HG02763 (cell line): Measurements from ENCODE around the gene TOP3A.

Source experiments
- ATAC-seq: cut with Tn5 transposase; IDR thresholded peaks from one replicate; pipeline ENCODE4 v1.9.1; 2021; ENCODE audit warnings: mild to moderate bottlenecking, moderate library complexity; ENCODE audit not compliant: unreplicated experiment

The TOP3A gene

DNA sequence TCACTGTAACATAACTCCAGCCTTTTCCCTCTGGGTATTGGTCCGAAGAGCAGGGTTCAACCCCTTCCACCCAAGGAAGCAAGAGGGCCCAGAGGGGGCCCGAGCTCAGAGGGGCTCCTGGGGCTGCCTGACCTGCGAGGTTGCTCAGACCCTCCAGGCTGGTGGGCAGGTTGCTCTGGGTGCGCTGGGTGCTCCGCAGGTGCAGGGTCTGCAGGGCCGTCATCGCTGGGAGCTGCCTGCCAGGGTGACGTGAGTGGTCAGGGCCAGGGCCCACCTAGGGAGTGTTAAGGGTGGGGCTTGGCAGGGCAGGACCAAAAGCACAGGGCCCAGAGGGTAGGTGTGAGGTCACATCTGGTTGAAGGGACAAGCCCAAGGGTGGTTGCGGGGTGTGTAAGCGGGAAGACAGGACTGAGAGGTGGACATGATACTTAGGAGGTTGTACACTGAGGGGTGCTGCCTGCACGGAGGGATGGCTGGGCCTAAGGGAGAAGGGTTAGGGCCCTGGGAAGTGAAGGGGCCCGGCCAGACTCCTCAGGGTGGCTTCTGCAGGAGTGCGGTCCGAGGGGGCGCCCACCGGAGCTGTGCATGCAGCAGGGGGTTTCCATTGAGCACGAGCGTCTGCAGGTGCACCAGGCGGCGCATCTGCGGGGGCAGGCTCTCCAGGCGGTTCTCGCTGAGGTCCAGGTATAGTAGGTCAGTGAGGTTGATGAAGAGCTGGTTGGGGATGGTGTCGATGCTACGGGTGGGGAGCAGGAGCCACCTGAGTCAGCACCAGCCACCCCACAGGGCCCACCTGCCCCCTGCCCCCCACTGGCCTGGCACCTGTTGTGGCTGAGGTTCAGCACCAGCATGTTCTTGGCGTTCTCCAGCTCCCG is 60.6 kb downstream of the TOP3A start:
- ATAC-seq, result no peak

DNA sequence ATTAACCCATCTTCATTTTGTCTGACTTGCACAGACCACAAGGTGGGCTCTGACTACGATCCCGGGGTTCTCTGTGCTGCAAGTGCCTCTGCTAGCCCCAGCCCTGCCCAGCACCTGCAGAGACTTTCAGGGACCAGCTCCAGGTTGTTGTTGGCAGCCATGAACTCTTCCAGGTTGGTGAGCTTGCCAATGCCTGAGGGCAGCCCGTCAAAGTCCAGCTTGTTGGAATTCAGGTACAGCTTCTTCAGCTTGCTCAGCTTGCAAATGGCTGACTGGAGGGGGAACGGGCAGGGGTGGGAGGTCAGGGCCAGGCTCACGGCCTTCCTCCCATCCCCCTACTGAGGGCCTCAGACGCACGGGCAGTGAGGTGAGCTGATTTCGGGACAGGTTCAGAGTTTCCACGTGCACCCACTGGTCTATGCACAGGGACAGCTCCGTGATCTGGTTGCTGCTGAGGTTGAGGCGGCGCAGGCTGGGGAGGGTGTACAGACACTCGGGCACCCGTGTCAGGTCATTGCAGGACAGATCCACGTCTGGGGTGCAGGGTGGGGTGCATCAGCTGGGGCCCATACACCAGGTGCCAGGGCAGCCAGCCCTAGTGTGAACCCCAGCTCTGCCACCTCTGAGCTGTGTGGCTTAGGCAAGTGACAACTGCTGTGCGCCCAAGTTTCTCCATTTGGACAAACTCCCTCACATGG is 61.5 kb downstream of the TOP3A start:
- ATAC-seq, result no peak

DNA sequence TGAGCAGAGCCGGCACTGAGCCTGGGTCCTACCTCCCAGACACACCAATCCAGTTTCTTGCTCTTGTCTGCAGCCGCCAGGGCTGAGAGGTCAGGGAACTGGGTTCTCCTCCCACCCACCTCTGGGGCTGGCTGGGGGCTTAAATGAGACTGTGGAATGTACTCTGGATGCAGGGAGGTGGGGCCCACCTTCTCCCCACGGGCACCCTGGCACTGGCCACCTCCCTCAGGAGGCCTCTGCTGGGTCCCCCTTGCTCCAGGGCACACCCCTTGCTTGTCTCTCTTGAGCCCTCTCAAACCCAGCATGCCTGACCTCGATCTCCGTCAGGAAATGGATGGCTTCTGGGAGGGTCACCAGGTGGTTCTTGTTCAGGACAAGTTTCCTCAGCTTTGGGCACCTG is 62.6 kb downstream of the TOP3A start:
- ATAC-seq, result no peak

DNA sequence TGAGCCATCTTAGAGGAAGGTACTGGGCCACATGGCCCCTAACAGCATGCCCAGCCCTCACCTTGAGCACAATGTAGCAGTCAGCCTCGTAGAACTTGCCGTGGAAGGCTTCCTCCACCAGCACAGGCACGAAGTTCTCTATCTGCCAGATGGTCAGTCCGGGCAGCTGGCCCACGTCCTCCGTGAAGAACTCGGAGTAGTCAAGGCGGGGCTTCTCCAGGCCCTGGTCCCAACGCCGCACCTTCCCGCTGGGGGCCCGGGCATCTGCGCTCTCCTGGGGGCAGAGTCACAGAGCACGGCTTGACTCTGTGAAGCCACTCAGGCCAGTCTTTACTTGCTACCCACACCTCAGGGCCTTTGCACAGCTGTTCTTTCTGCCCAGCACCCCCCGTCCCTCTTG is 63.6 kb downstream of the TOP3A start:
- no peak for ATAC-seq

DNA sequence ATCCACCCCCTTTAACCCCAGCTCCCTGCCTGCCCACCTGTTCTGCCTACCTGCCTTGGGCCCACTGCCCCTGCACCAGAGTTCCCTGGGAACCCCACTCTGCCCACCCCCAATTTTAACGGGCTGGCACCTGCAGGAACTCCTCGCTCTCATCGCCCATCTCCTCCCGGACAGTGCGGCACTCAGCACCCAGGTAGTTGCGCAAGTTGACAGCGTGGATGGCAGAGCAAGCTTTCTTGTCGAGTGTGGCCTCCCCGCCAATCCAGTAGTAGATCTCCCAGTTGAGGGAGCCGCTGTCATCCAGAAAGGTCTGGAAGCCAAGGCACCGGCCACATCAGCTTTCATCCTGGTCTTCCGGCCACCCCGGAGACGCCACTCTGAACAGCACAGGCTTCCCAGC is 64.1 kb downstream of the TOP3A start:
- ATAC-seq, result no peak

DNA sequence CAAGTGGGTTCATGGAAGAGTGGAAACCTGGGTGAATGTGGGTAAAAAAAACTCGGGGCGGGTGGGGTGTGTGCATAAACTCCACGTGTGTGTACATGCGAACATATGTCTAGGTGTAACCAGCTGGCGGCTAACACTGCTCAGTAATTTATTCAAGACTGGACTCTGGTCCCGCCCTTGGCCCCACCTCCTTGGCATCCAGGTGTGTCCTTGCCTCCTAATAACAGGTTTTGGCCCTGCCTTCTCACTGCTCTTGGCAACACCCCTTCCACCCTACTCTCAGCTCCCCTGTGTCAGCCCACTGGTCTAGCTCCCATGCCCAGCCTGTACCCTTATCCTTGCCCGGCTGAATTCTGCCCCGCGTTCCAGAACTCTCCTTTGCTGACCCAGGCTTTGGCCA is 64.5 kb downstream of the TOP3A start:
- no peak for ATAC-seq

DNA sequence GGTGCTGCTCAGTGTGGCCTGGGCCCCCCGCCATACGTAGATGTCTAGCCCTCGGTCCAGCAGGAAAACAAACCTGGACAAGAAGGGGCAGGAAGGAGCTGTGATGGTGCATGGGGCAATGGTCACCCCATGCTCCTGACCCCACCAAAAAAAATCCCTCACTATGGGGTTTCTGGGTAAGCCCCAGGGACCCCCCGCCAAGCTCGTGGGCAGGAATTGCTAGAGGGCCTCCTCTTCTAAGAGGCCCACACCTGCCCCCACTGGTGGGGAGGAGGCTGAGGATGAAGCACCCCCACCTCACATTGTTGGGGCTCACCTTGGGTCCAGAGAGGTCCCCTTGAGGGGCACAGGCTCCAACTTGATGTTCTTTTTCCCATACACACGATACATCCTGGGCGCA is 66.0 kb downstream of the TOP3A start:
- no peak for ATAC-seq

DNA sequence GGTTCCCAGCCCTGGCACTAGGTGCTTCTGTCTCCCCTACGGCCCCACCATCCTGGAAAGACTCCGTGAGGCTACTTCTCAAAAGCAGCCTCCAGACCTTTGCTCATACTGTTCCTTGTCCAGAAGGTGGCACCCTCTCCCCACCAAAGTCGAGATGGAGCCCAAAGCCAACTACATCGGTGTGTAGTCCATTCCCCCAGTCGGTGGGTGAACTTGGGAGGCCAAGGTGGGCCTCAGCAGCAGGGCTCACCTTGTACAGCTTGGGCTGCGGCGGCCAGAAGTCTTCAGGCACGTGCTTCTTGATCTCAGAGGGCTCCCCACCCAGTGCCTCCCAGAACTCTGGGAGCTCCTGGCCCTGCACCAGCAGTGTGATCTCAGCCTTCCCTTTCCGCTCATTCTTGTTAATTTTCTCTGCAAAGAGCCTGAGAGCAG is 66.5 kb downstream of the TOP3A start:
- ATAC-seq, result no peak

DNA sequence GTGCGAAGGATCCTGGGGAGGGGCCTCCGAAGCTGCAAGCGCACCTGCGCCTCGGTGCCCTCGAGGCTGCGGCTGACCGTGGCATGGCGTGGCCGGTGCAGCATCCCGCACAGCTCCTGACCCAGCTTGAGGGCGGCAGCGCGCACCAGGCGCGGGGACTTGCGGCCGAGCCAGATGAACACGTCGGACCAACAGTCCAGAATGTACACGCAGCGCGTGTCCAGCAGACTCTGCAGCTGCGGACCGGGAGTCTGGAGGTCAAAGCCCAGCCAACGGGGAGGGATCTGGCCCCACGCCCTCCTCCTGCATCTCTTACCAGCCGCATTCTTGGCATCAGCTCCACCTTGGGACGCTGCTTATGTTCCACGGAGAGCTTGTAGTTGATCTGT is 67.2 kb downstream of the TOP3A start:
- no peak for ATAC-seq

DNA sequence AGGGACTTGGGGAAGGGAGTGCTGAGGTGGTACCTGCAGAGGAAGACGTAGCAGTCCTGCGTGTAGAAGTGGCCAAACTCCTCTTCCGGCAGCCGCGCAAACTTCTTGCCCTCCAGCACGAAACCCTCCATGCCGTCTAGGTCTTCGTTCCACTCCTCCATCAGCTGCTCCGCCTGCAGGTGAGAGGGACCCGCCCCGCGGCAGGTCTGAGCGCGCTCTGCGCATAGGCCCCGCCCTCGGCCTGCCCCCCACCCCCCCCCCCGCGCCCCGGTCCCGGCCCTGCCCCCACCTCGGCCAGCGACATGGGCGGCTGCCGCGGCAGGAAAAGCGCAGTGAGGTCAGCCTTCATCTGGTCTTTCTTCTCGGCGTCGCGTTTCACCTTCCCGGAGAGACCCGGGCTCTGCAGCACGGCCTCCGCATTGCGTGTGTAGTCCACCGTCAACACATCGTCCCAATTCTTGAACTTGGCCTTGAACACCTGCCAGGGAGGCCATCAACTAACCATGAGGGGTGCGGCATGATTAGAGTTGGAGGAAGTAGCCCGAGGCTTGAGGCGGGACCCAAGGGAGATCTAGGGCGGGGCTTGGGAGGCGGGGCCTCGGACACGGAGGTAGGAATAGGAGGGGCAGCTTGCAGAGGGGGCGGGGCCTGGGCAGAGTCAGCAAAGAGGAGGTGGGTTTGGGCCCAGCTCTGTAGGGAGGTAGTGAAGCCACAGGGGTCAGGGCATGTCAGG is 67.7 kb downstream of the TOP3A start:
- ATAC-seq, result no peak

DNA sequence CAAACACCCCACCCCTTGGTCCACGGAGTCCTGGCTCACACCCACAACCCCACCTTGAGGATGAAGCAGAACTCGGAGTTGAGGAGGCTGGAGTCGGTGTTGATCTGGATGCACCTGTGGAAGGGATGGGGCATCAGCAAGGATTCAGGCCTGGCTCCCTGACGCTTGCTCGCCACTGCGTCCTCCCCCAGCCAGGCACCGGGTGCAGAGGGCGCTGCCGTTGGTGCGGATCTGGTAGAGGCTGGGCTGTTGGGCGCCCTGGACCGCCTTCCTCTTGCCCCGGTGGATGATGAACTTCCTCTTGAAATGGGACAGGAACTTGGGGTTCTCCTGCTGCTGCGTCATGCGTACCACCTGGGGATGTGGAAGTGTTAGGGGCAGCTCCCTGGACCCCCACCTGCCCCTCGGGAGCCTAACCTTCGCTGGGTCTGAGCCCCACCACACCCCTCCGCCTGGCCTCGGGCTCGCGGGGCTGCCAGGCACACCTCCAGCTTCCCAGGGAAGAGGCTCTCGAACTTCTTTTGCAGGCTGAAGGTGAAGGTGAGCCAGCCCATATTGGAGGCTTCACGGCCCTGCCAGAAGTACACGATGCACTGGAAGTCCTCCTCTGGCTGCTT is 68.6 kb downstream of the TOP3A start:
- no peak for ATAC-seq

DNA sequence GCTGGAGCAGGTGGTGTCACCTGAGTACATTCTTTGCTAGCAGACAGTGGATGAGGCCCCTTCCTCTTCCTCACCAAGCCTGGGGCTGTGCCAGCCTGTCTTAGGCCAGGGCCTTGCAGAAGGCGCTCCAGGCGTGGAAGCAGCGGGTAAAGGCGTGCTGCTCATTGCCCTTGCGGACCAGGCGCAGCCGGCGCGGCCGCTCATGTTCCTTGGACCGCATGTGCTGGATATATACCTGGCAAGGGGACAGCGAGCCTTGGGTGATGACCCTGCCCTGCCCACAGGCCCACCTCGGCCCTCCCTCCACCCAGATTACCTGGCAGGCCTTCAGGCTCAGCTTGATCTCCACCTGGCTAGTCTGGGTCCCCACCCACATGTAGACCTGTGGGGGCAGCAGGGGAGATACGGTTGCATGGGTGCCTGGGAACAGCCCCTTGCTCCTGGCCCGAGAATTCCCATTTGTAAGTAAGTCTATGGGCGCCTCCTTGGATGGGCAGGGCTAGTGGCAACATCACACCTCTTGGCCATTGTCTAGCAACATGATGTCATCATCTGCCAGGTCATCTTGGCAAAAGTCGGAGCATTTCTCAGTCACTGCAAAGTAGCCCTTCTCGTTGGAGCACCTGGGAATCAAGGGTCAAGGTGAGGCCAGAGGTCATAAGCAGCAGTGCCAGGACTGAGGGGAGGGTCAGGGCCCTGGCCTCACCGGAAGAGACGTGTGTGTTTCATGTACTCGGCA is 69.6 kb downstream of the TOP3A start:
- ATAC-seq, result no peak

DNA sequence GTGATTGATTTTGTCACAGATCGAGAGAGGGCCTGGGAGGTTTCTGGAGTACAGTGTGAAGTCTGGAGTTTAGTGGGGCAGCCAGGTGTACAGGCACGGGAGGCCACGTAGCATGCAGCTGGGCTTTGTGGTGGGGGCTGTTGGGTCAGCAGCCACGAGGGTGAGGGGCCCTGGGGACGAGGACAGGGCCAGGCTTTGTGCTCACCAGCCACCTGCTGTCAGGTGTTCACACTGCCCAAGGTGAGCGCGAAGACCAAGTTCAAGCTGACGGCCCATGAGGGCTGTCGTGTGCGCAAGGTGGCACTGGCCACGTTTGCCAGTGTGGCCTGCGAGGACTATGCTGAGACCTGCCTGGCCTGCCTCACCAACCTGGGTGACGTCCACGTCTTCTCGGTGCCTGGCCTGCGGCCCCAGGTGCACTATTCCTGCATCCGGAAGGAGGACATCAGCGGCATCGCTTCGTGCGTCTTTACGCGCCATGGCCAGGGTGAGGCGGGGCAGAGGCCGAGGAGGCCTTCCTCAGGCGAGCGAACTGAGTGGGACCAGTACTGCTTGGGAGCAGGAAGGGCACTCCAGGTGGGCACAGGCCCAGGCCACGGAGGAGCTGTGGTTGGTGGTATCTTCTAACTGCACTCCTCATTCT is 73.4 kb downstream of the TOP3A start:
- ATAC-seq, result no peak

DNA sequence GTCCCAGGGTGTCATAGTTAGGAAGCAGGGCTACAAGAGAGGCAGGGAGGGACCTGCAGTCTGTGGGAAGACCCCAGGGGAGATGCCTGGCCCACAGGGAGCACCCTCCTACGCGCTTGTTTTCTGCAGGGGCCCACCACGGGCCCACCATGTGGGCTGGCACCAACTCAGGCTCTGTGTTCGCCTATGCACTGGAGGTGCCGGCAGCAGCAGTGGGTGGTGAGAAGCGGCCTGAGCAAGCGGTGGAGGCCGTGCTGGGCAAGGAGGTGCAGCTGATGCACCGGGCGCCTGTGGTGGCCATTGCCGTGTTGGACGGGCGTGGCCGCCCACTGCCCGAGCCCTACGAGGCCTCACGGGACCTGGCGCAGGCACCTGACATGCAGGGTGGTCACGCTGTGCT is 74.3 kb downstream of the TOP3A start:
- no peak for ATAC-seq

DNA sequence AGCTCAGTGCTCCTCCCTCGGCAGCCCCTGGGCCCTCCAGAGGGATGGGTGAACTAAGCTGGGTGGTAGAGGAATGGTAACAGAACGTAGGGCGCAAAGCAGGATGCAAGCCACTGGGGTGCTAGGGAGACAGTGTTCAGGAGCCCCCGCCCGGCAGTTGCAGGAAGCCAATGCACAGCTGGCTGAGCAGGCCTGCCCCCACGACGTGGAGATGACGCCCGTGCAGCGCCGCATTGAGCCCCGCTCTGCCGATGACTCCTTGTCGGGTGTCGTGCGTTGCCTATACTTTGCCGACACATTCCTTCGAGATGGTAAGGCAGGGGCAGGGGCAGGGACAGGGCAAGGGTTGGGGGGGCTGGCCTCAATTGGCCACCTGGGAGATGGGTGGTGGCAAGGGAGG is 76.5 kb downstream of the TOP3A start:
- no peak for ATAC-seq

DNA sequence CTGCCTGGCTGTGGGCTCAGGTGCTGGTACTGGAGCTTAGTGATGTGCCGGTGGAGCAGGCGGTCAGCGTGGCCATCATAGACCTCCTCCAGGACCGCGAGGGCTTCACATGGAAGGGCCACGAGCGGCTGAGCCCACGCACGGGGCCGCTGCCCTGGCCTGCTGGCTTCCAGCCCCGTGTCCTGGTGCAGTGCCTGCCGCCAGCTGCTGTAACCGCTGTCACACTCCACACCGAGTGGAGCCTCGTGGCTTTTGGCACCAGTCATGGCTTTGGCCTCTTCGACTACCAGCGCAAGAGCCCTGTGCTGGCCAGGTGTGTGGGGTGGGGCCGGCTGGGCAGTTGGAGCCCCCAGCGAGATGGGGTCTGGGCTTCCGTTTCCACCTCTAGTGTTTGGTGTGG is 77.3 kb downstream of the TOP3A start:
- no peak for ATAC-seq

DNA sequence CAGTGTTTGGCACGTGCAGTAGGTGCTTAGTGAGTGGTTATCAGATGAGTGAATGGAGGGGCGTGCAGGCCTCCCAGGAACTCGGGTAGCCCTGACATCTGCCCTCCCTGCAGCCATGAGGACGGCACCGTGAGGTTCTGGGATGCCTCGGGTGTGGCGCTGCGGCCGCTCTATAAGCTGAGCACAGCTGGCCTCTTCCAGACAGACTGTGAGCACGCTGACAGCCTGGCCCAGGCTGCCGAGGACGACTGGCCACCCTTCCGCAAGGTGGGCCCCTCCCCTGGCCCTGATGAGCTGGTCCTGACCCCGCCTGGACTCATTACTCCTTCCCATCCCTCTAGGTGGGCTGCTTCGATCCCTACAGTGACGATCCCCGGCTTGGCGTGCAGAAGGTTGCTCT is 78.3 kb downstream of the TOP3A start:
- no peak for ATAC-seq

DNA sequence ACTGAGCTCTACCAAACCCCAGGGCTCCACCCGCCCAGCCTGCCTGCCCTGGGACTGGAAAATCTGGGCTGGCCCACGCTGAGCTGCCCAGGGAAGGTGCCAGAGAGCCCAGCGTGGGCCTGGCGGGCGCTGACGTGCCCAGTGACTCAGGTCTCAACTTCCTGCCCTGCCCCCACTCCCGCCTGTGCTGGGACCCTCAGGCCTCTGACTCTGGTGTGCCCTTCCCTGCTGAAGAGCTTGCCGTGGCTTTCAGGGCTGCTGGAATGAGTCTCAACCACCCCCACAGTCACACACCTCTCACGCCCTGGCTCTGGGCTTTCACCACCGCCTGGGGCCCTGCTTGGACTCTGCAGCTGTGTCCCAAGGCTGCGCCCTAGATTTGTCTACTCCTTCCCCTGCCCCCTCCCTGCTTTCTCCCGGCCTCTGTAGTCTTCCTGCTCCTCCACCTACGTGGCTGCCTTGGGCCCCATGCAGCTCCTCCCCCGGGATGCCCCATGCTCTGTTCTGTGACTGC is 79.0 kb downstream of the TOP3A start:
- no peak for ATAC-seq

DNA sequence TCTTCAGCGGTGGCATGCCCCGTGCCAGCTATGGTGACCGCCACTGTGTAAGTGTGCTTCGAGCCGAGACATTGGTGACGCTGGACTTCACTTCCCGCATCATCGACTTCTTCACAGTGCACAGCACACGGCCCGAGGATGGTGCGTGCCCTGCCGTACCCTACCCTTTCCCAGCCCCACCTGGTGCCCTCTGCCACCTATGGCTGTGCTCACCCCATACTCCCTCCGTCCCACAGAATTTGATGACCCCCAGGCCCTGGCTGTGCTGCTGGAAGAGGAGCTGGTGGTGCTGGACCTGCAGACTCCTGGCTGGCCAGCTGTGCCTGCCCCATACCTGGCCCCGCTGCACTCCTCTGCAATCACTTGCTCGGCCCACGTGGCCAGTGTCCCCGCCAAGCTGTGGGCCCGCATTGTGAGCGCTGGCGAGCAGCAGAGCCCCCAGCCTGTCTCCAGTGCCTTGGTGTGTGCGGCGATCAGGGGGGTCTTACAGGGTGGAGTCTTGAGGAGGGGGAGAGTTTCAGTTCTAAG is 79.9 kb downstream of the TOP3A start:
- no peak for ATAC-seq
